Measurements from ENCODE around the gene RHOT2. TPM values are rescaled to one million over a fixed set of nuclear protein-coding genes. Genes with fewer than 3 reads are reported as not detected.

The RHOT2 gene
- total and polyA plus RNA-seq, 2 of the 8 experiments (the other 6 are each of a cell fraction or from before 2014, with no cell fraction given): 149 to 194 TPM

GRCh38 chr16:695355-696089 is 27.6 kb downstream of the RHOT2 start (continued):
- TF ChIP-seq CTCF (IDR thresholded peaks at IDR 0.05; ENCODE audit: control extremely low read depth in 1 of 3, insufficient read depth in 1 of 3, low read depth in 1 of 3, low read length in 3 of 3): no peak
- TF ChIP-seq SP1 (IDR thresholded peaks at IDR 0.05; ENCODE audit: low read depth, low read length): no peak
- no peak for TF ChIP-seq HDAC6 (IDR thresholded peaks at IDR 0.05; ENCODE audit: low read depth, low read length)
- no peak for TF ChIP-seq RFX5 (IDR thresholded peaks at IDR 0.05; ENCODE audit: borderline replicate concordance, low read depth, low read length)
- no peak for TF ChIP-seq BRCA1 (IDR thresholded peaks at IDR 0.05; ENCODE audit: low read depth, low read length)
- TF ChIP-seq TAF1 (IDR thresholded peaks at IDR 0.05; ENCODE audit: low read depth, low read length): 0 out of 2 replicates have a peak, but pooled peaks have one; percentile 20
- TF ChIP-seq MAX (IDR thresholded peaks at IDR 0.05): peak; percentile 96
- TF ChIP-seq NANOG (IDR thresholded peaks at IDR 0.05; ENCODE audit: insufficient read depth, low read depth, low read length, poor library complexity, severe bottlenecking): no peak
- 0 out of 2 replicates have a peak, but pooled peaks have one; percentile 57 for TF ChIP-seq GABPA (IDR thresholded peaks at IDR 0.05; ENCODE audit: borderline replicate concordance, insufficient read depth, low read length)
- no peak for TF ChIP-seq KDM1A (IDR thresholded peaks at IDR 0.05; ENCODE audit: borderline replicate concordance, low read length)
- no peak for TF ChIP-seq BCL11A (IDR thresholded peaks at IDR 0.05; ENCODE audit: low read depth in 2 of 2, low read length in 2 of 2)
- no peak for TF ChIP-seq SIX5 (IDR thresholded peaks at IDR 0.05; ENCODE audit: low read depth, low read length)
- no peak for TF ChIP-seq CEBPB (IDR thresholded peaks at IDR 0.05; ENCODE audit: low read depth, low read length)
- no peak for TF ChIP-seq SIRT6 (IDR thresholded peaks at IDR 0.05; ENCODE audit: low read length)
- no peak for TF ChIP-seq NRF1 (IDR thresholded peaks at IDR 0.05; ENCODE audit: low read depth, low read length)
- TF ChIP-seq CTBP2 (IDR thresholded peaks at IDR 0.05; ENCODE audit: borderline replicate concordance, insufficient read depth, insufficient read length, low read length): no peak
- TF ChIP-seq SAP30 (IDR thresholded peaks at IDR 0.05; ENCODE audit: insufficient read depth, insufficient replicate concordance, low read length): no peak
- TF ChIP-seq TBP (IDR thresholded peaks at IDR 0.05; ENCODE audit: low read depth, low read length): peak; percentile 16; the same call in 1 of the 2 replicates
- no peak for TF ChIP-seq GTF2F1 (IDR thresholded peaks at IDR 0.05; ENCODE audit: borderline replicate concordance, low read depth, low read length)
- TF ChIP-seq PHF8 (conservative IDR thresholded peaks at IDR 0.05; ENCODE audit: low read depth, low read length): no peak; the same call in 1 of the 2 replicates
- no peak for TF ChIP-seq EGR1 (IDR thresholded peaks at IDR 0.05; ENCODE audit: borderline replicate concordance, low read depth, low read length)
- TF ChIP-seq RBBP5 (IDR thresholded peaks at IDR 0.05; ENCODE audit: borderline replicate concordance, low read depth, low read length): peak; percentile 86

Data from H1 (cell line).